ENCODE results near the gene TTC24.
"Not testable (repeated sequence)": the region's sequence is repeated elsewhere in the genome, so short reads cannot be mapped to it uniquely, and the experiment has no call there.

Gene TTC24

GRCh38 chr1:156608981-156609380 lies 29.5 kb downstream of the TTC24 start:
- DNase-seq (ENCODE audit: low read depth), result no peak

GRCh38 chr1:156610072-156610471 lies 30.5 kb downstream of the TTC24 start:
- DNase-seq (ENCODE audit: low read depth), result not testable (repeated sequence)

- DNase-seq (ENCODE audit: low read depth), result no peak
Observed at GRCh38 chr1:156612666-156613065, 33.1 kb downstream of the TTC24 start.

- DNase-seq (ENCODE audit: low read depth), result no peak
Observed at GRCh38 chr1:156615946-156616345, 36.4 kb downstream of the TTC24 start.

- no peak for DNase-seq (ENCODE audit: low read depth)
Observed at GRCh38 chr1:156616463-156616862, 36.9 kb downstream of the TTC24 start.

GRCh38 chr1:156618853-156619581 lies 39.5 kb downstream of the TTC24 start, which contains the start of gene HAPLN2:
Gene HAPLN2, plus strand, starts transcription at chr1:156619415. Its CDS starts 4,076 bp downstream, at chr1:156623491.
- no peak for DNase-seq (ENCODE audit: low read depth)

GRCh38 chr1:156619582-156619955 lies 40.0 kb downstream of the TTC24 start:
- no peak for DNase-seq (ENCODE audit: low read depth)

- DNase-seq (ENCODE audit: low read depth), result no peak
Observed at GRCh38 chr1:156622581-156623297, 43.2 kb downstream of the TTC24 start.

GRCh38 chr1:156623946-156624813 lies 44.7 kb downstream of the TTC24 start:
- DNase-seq (ENCODE audit: low read depth), result no peak

GRCh38 chr1:156624814-156625435 lies 45.4 kb downstream of the TTC24 start:
- no peak for DNase-seq (ENCODE audit: low read depth)

GRCh38 chr1:156625436-156626078 lies 46.0 kb downstream of the TTC24 start:
- no peak for DNase-seq (ENCODE audit: low read depth)

- no peak for DNase-seq (ENCODE audit: low read depth)
Observed at GRCh38 chr1:156626079-156626438, 46.5 kb downstream of the TTC24 start.

GRCh38 chr1:156627313-156627880 lies 47.9 kb downstream of the TTC24 start:
- DNase-seq (ENCODE audit: low read depth), result no peak

GRCh38 chr1:156629823-156630449 lies 50.4 kb downstream of the TTC24 start:
- DNase-seq (ENCODE audit: low read depth), result no peak

- not testable (repeated sequence) for DNase-seq (ENCODE audit: low read depth)
Observed at GRCh38 chr1:156631152-156631551, 51.6 kb downstream of the TTC24 start.

- no peak for DNase-seq (ENCODE audit: low read depth)
Observed at GRCh38 chr1:156632355-156632754, 52.8 kb downstream of the TTC24 start.
